ENCODE results near the gene AFF1. TPM values are rescaled to one million over a fixed set of nuclear protein-coding genes. Genes with fewer than 3 reads are reported as not detected.

AFF1 gene
- total RNA-seq, 4 donors from 2014 or later = 72.5 to 128 (median 108) TPM

- TF ChIP-seq POLR2A (IDR thresholded peaks at IDR 0.05) (no peak), CTCF (IDR thresholded peaks at IDR 0.05) (no peak)
- Histone ChIP-seq H3K36me3 (peaks cover 0 to 5% (median 0%) of the 10 kb centered on the region in 3 donors), H3K4me3 (no peak overlapping the region), H3K4me1 (no peaks in the 10 kb centered on the region), H3K9me3 (no peaks in the 10 kb centered on the region), H3K27ac (no peak overlapping the region), H3K27me3 (no peaks in the 10 kb centered on the region)
- DNase-seq = no peak
Measured at GRCh38 chr4:86926435-86927086, 8.2 kb upstream of the AFF1 start.

- no peak overlapping the region for H3K4me3 ChIP-seq
- H3K9me3 ChIP-seq = no peaks in the 10 kb centered on the region
- no peak overlapping the region for H3K27ac ChIP-seq
- TF ChIP-seq POLR2A (IDR thresholded peaks at IDR 0.05) (no peak), CTCF (IDR thresholded peaks at IDR 0.05) (no peak)
- H3K36me3 ChIP-seq = peaks cover 0 to 5% (median 0%) of the 10 kb centered on the region in 3 donors
- H3K27me3 ChIP-seq = no peaks in the 10 kb centered on the region
- peak in 1 of 3 donors; percentile 57 for DNase-seq
- H3K4me1 ChIP-seq = no peaks in the 10 kb centered on the region
Measured at GRCh38 chr4:86927843-86928395, 6.9 kb upstream of the AFF1 start.

- TF ChIP-seq CTCF (IDR thresholded peaks at IDR 0.05) (no peak), POLR2A (IDR thresholded peaks at IDR 0.05) (no peak)
- peaks cover 0 to 5% (median 0%) of the 10 kb centered on the region in 3 donors for H3K36me3 ChIP-seq
- no peak overlapping the region for H3K4me3 ChIP-seq
- no peaks in the 10 kb centered on the region for H3K27me3 ChIP-seq
- H3K4me1 ChIP-seq = peaks cover 0 to 1% (median 0%) of the 10 kb centered on the region in 4 donors
- H3K27ac ChIP-seq = no peak overlapping the region
- H3K9me3 ChIP-seq = no peaks in the 10 kb centered on the region
- no peak for DNase-seq
Measured at GRCh38 chr4:86928400-86929255, 6.2 kb upstream of the AFF1 start.

- no peaks in the 10 kb centered on the region for H3K9me3 ChIP-seq
- H3K4me3 ChIP-seq = peak overlapping the region; percentile 79 to 95 (median 90)
- TF ChIP-seq CTCF (IDR thresholded peaks at IDR 0.05) (no peak), POLR2A (IDR thresholded peaks at IDR 0.05) (no peak)
- H3K4me1 ChIP-seq = peaks cover 0 to 27% (median 10%) of the 10 kb centered on the region in 4 donors
- no peaks in the 10 kb centered on the region for H3K36me3 ChIP-seq
- DNase-seq = no peak
- peak overlapping the region; percentile 95 to 98 (median 96) for H3K27ac ChIP-seq
- no peaks in the 10 kb centered on the region for H3K27me3 ChIP-seq
Measured at GRCh38 chr4:86934147-86934770, 552 bp upstream of the AFF1 start.

GRCh38 chr4:86935566-86935852 is 698 bp downstream of the AFF1 start:
- TF ChIP-seq POLR2A (IDR thresholded peaks at IDR 0.05) (no peak), CTCF (IDR thresholded peaks at IDR 0.05) (no peak)
- H3K4me3 ChIP-seq = peak overlapping the region; percentile 79 to 95 (median 90)
- H3K4me1 ChIP-seq = peaks cover 6 to 32% (median 19%) of the 10 kb centered on the region in 4 donors
- no peaks in the 10 kb centered on the region for H3K27me3 ChIP-seq
- DNase-seq = no peak
- no peaks in the 10 kb centered on the region for H3K9me3 ChIP-seq
- no peaks in the 10 kb centered on the region for H3K36me3 ChIP-seq
- peak overlapping the region; percentile 95 to 98 (median 96) for H3K27ac ChIP-seq
